HEK293 (cell line): ENCODE results near the gene DIP2C.

Experiments used
- CTCF ChIP-seq: fragments of 450-650 bp; formaldehyde crosslinking; IDR thresholded peaks from 2 replicates; pipeline ENCODE4 v1.5.1; 2016; ENCODE audit warnings: missing biosample characterization, missing genetic modification characterization
- PATZ1 ChIP-seq: fragments of 450-650 bp; formaldehyde crosslinking; IDR thresholded peaks from 2 replicates; pipeline ENCODE4 v1.5.1; 2016; ENCODE audit warnings: missing biosample characterization, missing genetic modification characterization
- SCRT1 ChIP-seq: fragments of 450-650 bp; formaldehyde crosslinking; IDR thresholded peaks from 2 replicates; pipeline ENCODE4 v1.5.1; 2016; ENCODE audit warnings: missing biosample characterization, missing genetic modification characterization, borderline replicate concordance
- SCRT2 ChIP-seq: fragments of 450-650 bp; formaldehyde crosslinking; IDR thresholded peaks from 2 replicates; pipeline ENCODE4 v1.5.1; 2016; ENCODE audit warnings: missing biosample characterization, missing genetic modification characterization
- ZNF391 ChIP-seq: fragments of 450-650 bp; formaldehyde crosslinking; IDR thresholded peaks from 2 replicates; pipeline ENCODE4 v1.5.1; 2016; ENCODE audit warnings: low read depth, missing biosample characterization, missing genetic modification characterization, borderline replicate concordance
- ZNF560 ChIP-seq: fragments of 450-650 bp; formaldehyde crosslinking; IDR thresholded peaks from 2 replicates; pipeline ENCODE4 v1.5.1; 2017; ENCODE audit warnings: missing biosample characterization, missing genetic modification characterization, borderline replicate concordance
- ZNF623 ChIP-seq: fragments of 450-650 bp; formaldehyde crosslinking; IDR thresholded peaks from 2 replicates; pipeline ENCODE4 v1.5.1; 2016; ENCODE audit warnings: missing biosample characterization, missing genetic modification characterization

GRCh38 chr10:317271-317769 is 372.1 kb downstream of the DIP2C start:
- TF ChIP-seq PATZ1: no peak
- no peak for TF ChIP-seq CTCF
- no peak for TF ChIP-seq ZNF560 (tag by site-specific recombination)
- no peak for TF ChIP-seq SCRT2
- no peak for TF ChIP-seq ZNF623
- TF ChIP-seq ZNF391 (tag by site-specific recombination): no peak
- TF ChIP-seq SCRT1 (tag by site-specific recombination): no peak
